Activated CD8-positive, alpha-beta memory T cell treated with anti-CD3 and anti-CD28 coated beads for 4 hours (primary cell): ENCODE data around the gene SORCS3.

Source experiments
- DNase-seq, 2 donors: peaks; one replicate each; pipeline ENCODE4 v3.0.0-alpha.2; 2020; ENCODE audit warnings: low read depth in 2 of 2

Gene SORCS3

GRCh38 chr10:105258036-105258673, 617.1 kb downstream of the SORCS3 start:
- DNase-seq: no peak

GRCh38 chr10:105258674-105259065, 617.6 kb downstream of the SORCS3 start:
- DNase-seq: no peak

- DNase-seq: no peak
Measured at GRCh38 chr10:105259201-105259600, 618.1 kb downstream of the SORCS3 start.

- DNase-seq: no peak
Measured at GRCh38 chr10:105262666-105263065, 621.6 kb downstream of the SORCS3 start.

- DNase-seq: no peak
Measured at GRCh38 chr10:105266966-105267539, 626.0 kb downstream of the SORCS3 start.

- DNase-seq: no peak
Measured at GRCh38 chr10:105268961-105269360, 627.9 kb downstream of the SORCS3 start.

- no peak for DNase-seq
Measured at GRCh38 chr10:105269689-105270088, 628.6 kb downstream of the SORCS3 start.

GRCh38 chr10:105274556-105275070, 633.5 kb downstream of the SORCS3 start:
- no peak for DNase-seq

- DNase-seq: no peak
Measured at GRCh38 chr10:105278439-105278838, 637.3 kb downstream of the SORCS3 start.

GRCh38 chr10:105279101-105279500, 638.0 kb downstream of the SORCS3 start:
- DNase-seq: no peak

GRCh38 chr10:105280895-105281294, 639.8 kb downstream of the SORCS3 start:
- no peak for DNase-seq

- DNase-seq: no peak
Measured at GRCh38 chr10:105284476-105285215, 643.6 kb downstream of the SORCS3 start.

GRCh38 chr10:105288026-105288425, 646.9 kb downstream of the SORCS3 start:
- DNase-seq: no peak

- DNase-seq: no peak
Measured at GRCh38 chr10:105288613-105289012, 647.5 kb downstream of the SORCS3 start.

- no peak for DNase-seq
Measured at GRCh38 chr10:105291571-105291970, 650.5 kb downstream of the SORCS3 start.

- no peak for DNase-seq
Measured at GRCh38 chr10:105292236-105292635, 651.1 kb downstream of the SORCS3 start.
